Lower leg skin (tissue), 3 donors: ENCODE results near the gene CNTN3.

Experiments used
- POLR2A ChIP-seq, 2 donors: fragments of 450-650 bp; IDR thresholded peaks; one replicate each; pipeline ENCODE4 v1.6.1; 2016 to 2017; ENCODE audit warnings: antibody characterized with exemption in 2 of 2, mild to moderate bottlenecking in 1 of 2, moderate library complexity in 1 of 2
- TF ChIP-seq, protein P1 (sequence below), 3 donors: fragments of 450-650 bp; IDR thresholded peaks; one replicate each; pipeline ENCODE4 v1.5.1; 2016; ENCODE audit warnings: antibody characterized with exemption in 3 of 3, mild to moderate bottlenecking in 3 of 3, moderate library complexity in 2 of 3

- TF ChIP-seq, protein P1, sequence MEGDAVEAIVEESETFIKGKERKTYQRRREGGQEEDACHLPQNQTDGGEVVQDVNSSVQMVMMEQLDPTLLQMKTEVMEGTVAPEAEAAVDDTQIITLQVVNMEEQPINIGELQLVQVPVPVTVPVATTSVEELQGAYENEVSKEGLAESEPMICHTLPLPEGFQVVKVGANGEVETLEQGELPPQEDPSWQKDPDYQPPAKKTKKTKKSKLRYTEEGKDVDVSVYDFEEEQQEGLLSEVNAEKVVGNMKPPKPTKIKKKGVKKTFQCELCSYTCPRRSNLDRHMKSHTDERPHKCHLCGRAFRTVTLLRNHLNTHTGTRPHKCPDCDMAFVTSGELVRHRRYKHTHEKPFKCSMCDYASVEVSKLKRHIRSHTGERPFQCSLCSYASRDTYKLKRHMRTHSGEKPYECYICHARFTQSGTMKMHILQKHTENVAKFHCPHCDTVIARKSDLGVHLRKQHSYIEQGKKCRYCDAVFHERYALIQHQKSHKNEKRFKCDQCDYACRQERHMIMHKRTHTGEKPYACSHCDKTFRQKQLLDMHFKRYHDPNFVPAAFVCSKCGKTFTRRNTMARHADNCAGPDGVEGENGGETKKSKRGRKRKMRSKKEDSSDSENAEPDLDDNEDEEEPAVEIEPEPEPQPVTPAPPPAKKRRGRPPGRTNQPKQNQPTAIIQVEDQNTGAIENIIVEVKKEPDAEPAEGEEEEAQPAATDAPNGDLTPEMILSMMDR (IDR thresholded peaks at IDR 0.05), result no peak
- TF ChIP-seq POLR2A (IDR thresholded peaks at IDR 0.05), result no peak
Measured at GRCh38 chr3:74651292-74651691, 36.8 kb upstream of the CNTN3 start.
